Measurements from ENCODE around the gene RNF25. TPM values are rescaled to one million over a fixed set of nuclear protein-coding genes. Genes with fewer than 3 reads are reported as not detected.
A peak's percentile ranks its signal among the peaks of the same experiment; 100 is the strongest.

The RNF25 gene
- polyA plus RNA-seq, 1 donor (not counting 4 experiments of a cell fraction or from before 2014, with no cell fraction given), result 82.5 TPM

- Histone ChIP-seq H3K4me3 (ENCODE audit: control insufficient read depth in 2 of 3, extremely low read depth in 1 of 3, insufficient read depth in 2 of 3, low read depth in 1 of 3, low read length in 3 of 3) (no peak overlapping the region), H3K9me3 (ENCODE audit: control insufficient read depth, low read depth, low read length) (no peaks in the 10 kb centered on the region), H4K20me1 (ENCODE audit: control insufficient read depth, extremely low read depth, insufficient read depth, low read length) (no peaks in the 10 kb centered on the region), H3K36me3 (ENCODE audit: control insufficient read depth in 2 of 2, extremely low read depth in 1 of 2, insufficient read depth in 2 of 2, low read length in 2 of 2) (peaks cover 2 to 6% of the 10 kb centered on the region in 2 experiments), H3K9me1 (ENCODE audit: control insufficient read depth, extremely low read depth, insufficient read depth, low read length) (no peaks in the 10 kb centered on the region), H3K79me2 (ENCODE audit: control insufficient read depth, insufficient read depth, low read length) (peaks cover 85% of the 10 kb centered on the region), H3K9ac (ENCODE audit: control insufficient read depth, extremely low read depth, insufficient read depth, low read length) (no peak overlapping the region), H3K4me1 (ENCODE audit: control insufficient read depth, extremely low read depth, insufficient read depth, low read length) (peaks cover 15% of the 10 kb centered on the region), H3K4me2 (ENCODE audit: control insufficient read depth, extremely low read depth, insufficient read depth, low read depth, low read length) (no peak overlapping the region), H2AFZ (ENCODE audit: control insufficient read depth, low read length) (no peak overlapping the region), H3K27me3 (ENCODE audit: control insufficient read depth, extremely low read depth, insufficient read depth, low read length) (no peaks in the 10 kb centered on the region), H3K27ac (ENCODE audit: control insufficient read depth, insufficient read depth, low read length) (no peak overlapping the region)
- dilution Hi-C loops (cut with MboI; ENCODE audit: extremely low pct_ligation_motif_present, low sequenced_read_pairs), result no loop called here
- FAIRE-seq (no peak), DNase-seq (ENCODE audit: low read depth, low spot score) (no peak)
- TF ChIP-seq, protein P1, sequence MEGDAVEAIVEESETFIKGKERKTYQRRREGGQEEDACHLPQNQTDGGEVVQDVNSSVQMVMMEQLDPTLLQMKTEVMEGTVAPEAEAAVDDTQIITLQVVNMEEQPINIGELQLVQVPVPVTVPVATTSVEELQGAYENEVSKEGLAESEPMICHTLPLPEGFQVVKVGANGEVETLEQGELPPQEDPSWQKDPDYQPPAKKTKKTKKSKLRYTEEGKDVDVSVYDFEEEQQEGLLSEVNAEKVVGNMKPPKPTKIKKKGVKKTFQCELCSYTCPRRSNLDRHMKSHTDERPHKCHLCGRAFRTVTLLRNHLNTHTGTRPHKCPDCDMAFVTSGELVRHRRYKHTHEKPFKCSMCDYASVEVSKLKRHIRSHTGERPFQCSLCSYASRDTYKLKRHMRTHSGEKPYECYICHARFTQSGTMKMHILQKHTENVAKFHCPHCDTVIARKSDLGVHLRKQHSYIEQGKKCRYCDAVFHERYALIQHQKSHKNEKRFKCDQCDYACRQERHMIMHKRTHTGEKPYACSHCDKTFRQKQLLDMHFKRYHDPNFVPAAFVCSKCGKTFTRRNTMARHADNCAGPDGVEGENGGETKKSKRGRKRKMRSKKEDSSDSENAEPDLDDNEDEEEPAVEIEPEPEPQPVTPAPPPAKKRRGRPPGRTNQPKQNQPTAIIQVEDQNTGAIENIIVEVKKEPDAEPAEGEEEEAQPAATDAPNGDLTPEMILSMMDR (optimal IDR thresholded peaks at IDR 0.05 in 1 of 3, IDR thresholded peaks at IDR 0.05 in 1 of 3, conservative IDR thresholded peaks at IDR 0.05 in 1 of 3; ENCODE audit: extremely low read depth in 1 of 3, insufficient read depth in 2 of 3, low read length in 3 of 3), result no peak
- TF ChIP-seq EZH2 (IDR thresholded peaks at IDR 0.05; ENCODE audit: low read length), result no peak
These were observed 46.3 kb upstream of the RNF25 start for GRCh38 chr2:218718058-218718457.

DNA sequence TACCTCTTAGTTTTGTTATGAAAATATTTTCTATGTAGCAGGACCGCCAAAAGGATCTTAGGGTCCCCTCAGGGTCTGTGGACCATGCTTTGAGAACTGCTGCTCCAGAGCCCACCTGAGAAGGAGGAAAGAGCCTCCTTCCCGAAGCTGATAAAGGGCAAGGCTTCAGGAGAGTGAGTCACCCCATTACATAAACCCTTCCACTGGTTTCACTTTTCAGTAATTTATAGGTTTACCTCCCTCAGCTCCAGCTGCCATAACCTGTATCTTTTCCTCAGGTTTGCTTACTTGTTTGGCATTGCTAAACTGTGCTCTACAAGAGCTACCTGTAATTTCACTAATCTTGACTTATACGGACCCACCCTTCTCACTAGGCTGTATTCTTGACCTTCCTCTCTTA lies 45.5 kb upstream of the RNF25 start:
- Histone ChIP-seq H3K79me2 (ENCODE audit: control insufficient read depth, insufficient read depth, low read length) (peaks cover 85% of the 10 kb centered on the region), H3K27ac (ENCODE audit: control insufficient read depth, insufficient read depth, low read length) (peak overlapping the region; percentile 67), H3K9me3 (ENCODE audit: control insufficient read depth, low read depth, low read length) (no peaks in the 10 kb centered on the region), H3K4me2 (ENCODE audit: control insufficient read depth, extremely low read depth, insufficient read depth, low read depth, low read length) (peak overlapping the region; percentile 68), H3K9me1 (ENCODE audit: control insufficient read depth, extremely low read depth, insufficient read depth, low read length) (no peaks in the 10 kb centered on the region), H4K20me1 (ENCODE audit: control insufficient read depth, extremely low read depth, insufficient read depth, low read length) (no peaks in the 10 kb centered on the region), H3K9ac (ENCODE audit: control insufficient read depth, extremely low read depth, insufficient read depth, low read length) (peak overlapping the region; percentile 52), H3K36me3 (ENCODE audit: control insufficient read depth in 2 of 2, extremely low read depth in 1 of 2, insufficient read depth in 2 of 2, low read length in 2 of 2) (peaks cover 2 to 9% of the 10 kb centered on the region in 2 experiments), H3K4me3 (ENCODE audit: control insufficient read depth in 2 of 3, extremely low read depth in 1 of 3, insufficient read depth in 2 of 3, low read depth in 1 of 3, low read length in 3 of 3) (peak overlapping the region in 1 of 3 experiments; percentile 3), H3K27me3 (ENCODE audit: control insufficient read depth, extremely low read depth, insufficient read depth, low read length) (no peaks in the 10 kb centered on the region), H3K4me1 (ENCODE audit: control insufficient read depth, extremely low read depth, insufficient read depth, low read length) (peaks cover 20% of the 10 kb centered on the region), H2AFZ (ENCODE audit: control insufficient read depth, low read length) (no peak overlapping the region)
- TF ChIP-seq, protein P1 (optimal IDR thresholded peaks at IDR 0.05 in 1 of 3, IDR thresholded peaks at IDR 0.05 in 1 of 3, conservative IDR thresholded peaks at IDR 0.05 in 1 of 3; ENCODE audit: extremely low read depth in 1 of 3, insufficient read depth in 2 of 3, low read length in 3 of 3), result no peak
- TF ChIP-seq EZH2 (IDR thresholded peaks at IDR 0.05; ENCODE audit: low read length), result no peak
- FAIRE-seq, result peak; percentile 74
- dilution Hi-C loops (cut with MboI; ENCODE audit: extremely low pct_ligation_motif_present, low sequenced_read_pairs), result no loop called here
- no peak for DNase-seq (ENCODE audit: low read depth, low spot score)
